ENCODE measurements around the gene TRPT1. TPM values are rescaled to one million over a fixed set of nuclear protein-coding genes. Genes with fewer than 3 reads are reported as not detected.

Gene TRPT1
- total RNA-seq, 1 donor from 2014 or later: 82.3 TPM

- no peaks in the 10 kb centered on the region for H3K27me3 ChIP-seq (ENCODE audit: low read depth)
- H3K27ac ChIP-seq (replicated peaks): no peak overlapping the region
- H3K4me3 ChIP-seq: no peak overlapping the region
- intact Hi-C loops (cut with micrococcal nuclease): no loop called here
- TF ChIP-seq, protein P1, sequence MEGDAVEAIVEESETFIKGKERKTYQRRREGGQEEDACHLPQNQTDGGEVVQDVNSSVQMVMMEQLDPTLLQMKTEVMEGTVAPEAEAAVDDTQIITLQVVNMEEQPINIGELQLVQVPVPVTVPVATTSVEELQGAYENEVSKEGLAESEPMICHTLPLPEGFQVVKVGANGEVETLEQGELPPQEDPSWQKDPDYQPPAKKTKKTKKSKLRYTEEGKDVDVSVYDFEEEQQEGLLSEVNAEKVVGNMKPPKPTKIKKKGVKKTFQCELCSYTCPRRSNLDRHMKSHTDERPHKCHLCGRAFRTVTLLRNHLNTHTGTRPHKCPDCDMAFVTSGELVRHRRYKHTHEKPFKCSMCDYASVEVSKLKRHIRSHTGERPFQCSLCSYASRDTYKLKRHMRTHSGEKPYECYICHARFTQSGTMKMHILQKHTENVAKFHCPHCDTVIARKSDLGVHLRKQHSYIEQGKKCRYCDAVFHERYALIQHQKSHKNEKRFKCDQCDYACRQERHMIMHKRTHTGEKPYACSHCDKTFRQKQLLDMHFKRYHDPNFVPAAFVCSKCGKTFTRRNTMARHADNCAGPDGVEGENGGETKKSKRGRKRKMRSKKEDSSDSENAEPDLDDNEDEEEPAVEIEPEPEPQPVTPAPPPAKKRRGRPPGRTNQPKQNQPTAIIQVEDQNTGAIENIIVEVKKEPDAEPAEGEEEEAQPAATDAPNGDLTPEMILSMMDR (IDR thresholded peaks at IDR 0.05; ENCODE audit: borderline replicate concordance): no peak
- H3K4me1 ChIP-seq: peaks cover 37% of the 10 kb centered on the region
- peaks cover 6% of the 10 kb centered on the region for H3K36me3 ChIP-seq
- H3K9me3 ChIP-seq (replicated peaks): no peaks in the 10 kb centered on the region
- DNase-seq: no peak
Measured at GRCh38 chr11:64222651-64223000, 3.4 kb downstream of the TRPT1 start.

GRCh38 chr11:64220798-64221197, 5.2 kb downstream of the TRPT1 start:
- intact Hi-C loops (cut with micrococcal nuclease): no loop called here
- no peaks in the 10 kb centered on the region for H3K27me3 ChIP-seq (ENCODE audit: low read depth)
- H3K4me1 ChIP-seq: peaks cover 20% of the 10 kb centered on the region
- H3K36me3 ChIP-seq: peaks cover 6% of the 10 kb centered on the region
- H3K9me3 ChIP-seq (replicated peaks): no peaks in the 10 kb centered on the region
- TF ChIP-seq, protein P1 (IDR thresholded peaks at IDR 0.05; ENCODE audit: borderline replicate concordance): no peak
- no peak for DNase-seq
- H3K4me3 ChIP-seq: no peak overlapping the region
- no peak overlapping the region for H3K27ac ChIP-seq (replicated peaks)

DNA sequence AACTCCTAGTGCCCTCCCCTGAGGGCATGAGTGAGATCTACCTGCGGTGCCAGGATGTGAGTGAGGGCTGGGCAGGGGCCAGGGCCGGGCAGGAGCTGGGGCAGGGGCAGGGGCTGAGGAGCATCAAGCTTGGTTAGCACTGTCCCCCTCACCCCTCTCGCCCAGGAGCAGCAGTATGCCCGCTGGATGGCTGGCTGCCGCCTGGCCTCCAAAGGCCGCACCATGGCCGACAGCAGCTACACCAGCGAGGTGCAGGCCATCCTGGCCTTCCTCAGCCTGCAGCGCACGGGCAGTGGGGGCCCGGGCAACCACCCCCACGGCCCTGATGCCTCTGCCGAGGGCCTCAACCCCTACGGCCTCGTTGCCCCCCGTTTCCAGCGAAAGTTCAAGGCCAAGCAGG, 5.7 kb downstream of the TRPT1 start:
- peaks cover 6% of the 10 kb centered on the region for H3K36me3 ChIP-seq
- TF ChIP-seq, protein P1 (IDR thresholded peaks at IDR 0.05; ENCODE audit: borderline replicate concordance): no peak
- no peak for DNase-seq
- no peaks in the 10 kb centered on the region for H3K27me3 ChIP-seq (ENCODE audit: low read depth)
- H3K4me3 ChIP-seq: no peak overlapping the region
- intact Hi-C loops (cut with micrococcal nuclease): no loop called here
- H3K27ac ChIP-seq (replicated peaks): no peak overlapping the region
- H3K4me1 ChIP-seq: peaks cover 15% of the 10 kb centered on the region
- H3K9me3 ChIP-seq (replicated peaks): no peaks in the 10 kb centered on the region

DNA sequence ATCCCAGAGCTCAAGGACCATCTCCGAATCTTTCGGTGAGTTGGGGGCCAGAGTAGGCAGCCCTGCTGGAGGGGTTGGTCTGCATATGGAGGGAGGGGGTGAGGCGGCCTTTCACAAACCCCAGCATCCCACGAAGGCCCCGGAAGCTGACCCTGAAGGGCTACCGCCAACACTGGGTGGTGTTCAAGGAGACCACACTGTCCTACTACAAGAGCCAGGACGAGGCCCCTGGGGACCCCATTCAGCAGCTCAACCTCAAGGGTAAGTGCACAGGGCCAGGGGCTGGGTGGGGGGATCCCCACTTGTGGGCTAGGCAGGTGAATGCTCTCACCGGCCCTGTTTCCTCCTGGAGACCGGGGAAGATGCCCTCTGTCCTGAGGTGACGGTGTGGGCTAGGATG, 6.2 kb downstream of the TRPT1 start:
- Histone ChIP-seq H3K36me3 (peaks cover 6% of the 10 kb centered on the region), H3K27me3 (ENCODE audit: low read depth) (no peaks in the 10 kb centered on the region), H3K9me3 (replicated peaks) (no peaks in the 10 kb centered on the region), H3K4me1 (peaks cover 10% of the 10 kb centered on the region), H3K27ac (replicated peaks) (no peak overlapping the region), H3K4me3 (no peak overlapping the region)
- DNase-seq: no peak
- intact Hi-C loops (cut with micrococcal nuclease): no loop called here
- TF ChIP-seq, protein P1 (IDR thresholded peaks at IDR 0.05; ENCODE audit: borderline replicate concordance): no peak

- DNase-seq: no peak
- H3K27ac ChIP-seq (replicated peaks): no peak overlapping the region
- intact Hi-C loops (cut with micrococcal nuclease): no loop called here
- peaks cover 7% of the 10 kb centered on the region for H3K4me1 ChIP-seq
- H3K27me3 ChIP-seq (ENCODE audit: low read depth): no peaks in the 10 kb centered on the region
- H3K9me3 ChIP-seq (replicated peaks): no peaks in the 10 kb centered on the region
- no peak overlapping the region for H3K4me3 ChIP-seq
- peaks cover 6% of the 10 kb centered on the region for H3K36me3 ChIP-seq
- TF ChIP-seq, protein P1 (IDR thresholded peaks at IDR 0.05; ENCODE audit: borderline replicate concordance): no peak
Measured at GRCh38 chr11:64219354-64219684, 6.7 kb downstream of the TRPT1 start.
